Pancreas (tissue), 10 donors: ENCODE results near the gene KNDC1. TPM values are rescaled to one million over a fixed set of nuclear protein-coding genes. Genes with fewer than 3 reads are reported as not detected.

ENCODE experiments used
- ATAC-seq, 4 donors: fragments of 200-7000 bp; cut with Tn5 transposase; one replicate each; pipeline versions ENCODE4 v1.8.0 to v1.9.1; 2020; ENCODE audit warnings: mild to moderate bottlenecking in 4 of 4, moderate library complexity in 4 of 4
- DNase-seq, 6 donors: peaks; one replicate each; pipeline ENCODE4 v3.0.0-alpha.2; 2020
- FAIRE-seq: peaks from 2 replicates; lab custom pipeline; 2012; peaks lifted over from hg19 to GRCh38; lab: Jason Lieb, UNC
- H3K27ac ChIP-seq, 4 donors: fragments of 200-600 bp; sonication (generic); 1 replicate in 3 of 4; 2 replicates in 1 of 4; pipeline versions ENCODE4 v1.5.0 to v1.8.0; 2020
- H3K27me3 ChIP-seq, 4 donors: fragments of 200-600 bp; one replicate each; pipeline ENCODE4 v1.8.0; 2021
- H3K36me3 ChIP-seq, 3 donors: fragments of 200-600 bp; sonication (generic) in 1 of 3; one replicate each; pipeline versions ENCODE4 v1.5.0 to v1.8.0; 2020 to 2021
- H3K4me1 ChIP-seq, 3 donors: fragments of 200-600 bp; one replicate each; pipeline ENCODE4 v1.8.0; 2021
- H3K4me3 ChIP-seq, 4 donors: fragments of 200-600 bp; sonication (generic) in 2 of 4; one replicate each; pipeline versions ENCODE4 v1.5.0 to v1.8.0; 2020 to 2021
- H3K9me3 ChIP-seq, 4 donors: fragments of 200-600 bp; one replicate each; pipeline ENCODE4 v1.8.0; 2021
- CTCF ChIP-seq, 4 donors: fragments of 200-600 bp; sonication (generic) in 3 of 4; IDR thresholded peaks; one replicate each; pipeline versions ENCODE4 v1.5.0 to v1.8.0; 2021; ENCODE audit warnings: antibody characterized with exemption in 4 of 4
- WGBS, 2 donors: extraction: QIAGEN DNeasy Blood & Tissue Kit; methylation state at CpG; one replicate each; pipeline ENCODE4 v1.1.7; 2013; 5-methylcytosine and 5-hydroxymethylcytosine counted together
- intact Hi-C, 3 donors: fragments of 100-400 bp; cut with DNase I; formaldehyde crosslinking; loops; one replicate each; pipeline versions ENCODE4 v1.11.1 to v1.14.2; 2022
- polyA plus RNA-seq, 2 donors: library from polyadenylated mRNA; stranded (reverse); fragments of 200-250 nt; gene quantifications; one replicate each; pipeline ENCODE4 v1.2.3, GENCODE V29; 2013
- total RNA-seq, 6 donors: library from RNA; stranded (reverse); fragmentation: NEBNext Ultra II Directional in 4 of 6; extraction: Animal tissue kit (Norgen Biotek cat#: 25700) in 4 of 6; gene quantifications; one replicate each; pipeline versions ENCODE4 v1.2.1 to v1.2.4, GENCODE V29; 2021 to 2023
- donor health status: healthy with polysubstance abuse.
- donor health status: DM: no; HTN: no; CAD: no; lungs with moderate emphysema.
- donor health status: DM: no; HTN: no; CAD: no.
- donor health status: control.
- donor health status: control.
- donor health status: Bipolar disorder and iron deficiency.
- donor health status: DM: yes; HTN: yes; CAD: no.
- donor health status: DM: no; HTN: no; CAD: no.
- donor health status: DM: no; HTN: no; CAD: no.
- donor health status: DM: yes; HTN: yes; CAD: no.

The KNDC1 gene
- total and polyA plus RNA-seq, 8 donors = 0.14 to 3.1 (median 0.74) TPM

GRCh38 chr10:133241501-133242205, 81.6 kb downstream of the KNDC1 start:
- peaks cover 0 to 26% (median 4%) of the 10 kb centered on the region in 4 donors for H3K27me3 ChIP-seq
- DNase-seq = peak in 1 of 6 donors; percentile 62
- 48 to 57% methylated on average over 25 of the region's 25 CpGs for WGBS, 2 donors
- no peaks in the 10 kb centered on the region for H3K9me3 ChIP-seq
- intact Hi-C loops = no loop called here
- H3K27ac ChIP-seq = no peak overlapping the region
- H3K4me1 ChIP-seq = peaks cover 0 to under 1% (median 0%) of the 10 kb centered on the region in 3 donors
- no peak for ATAC-seq
- H3K36me3 ChIP-seq = no peaks in the 10 kb centered on the region
- H3K4me3 ChIP-seq = no peak overlapping the region
- no peak for FAIRE-seq
- TF ChIP-seq CTCF (IDR thresholded peaks at IDR 0.05) = no peak

GRCh38 chr10:133242611-133243356, 82.8 kb downstream of the KNDC1 start:
- FAIRE-seq (no peak), DNase-seq (no peak), ATAC-seq (no peak)
- H3K27me3 ChIP-seq = peaks cover 0 to 24% (median under 1%) of the 10 kb centered on the region in 4 donors
- 66 to 76% methylated on average over 27 of the region's 27 CpGs for WGBS, 2 donors
- no peak overlapping the region for H3K27ac ChIP-seq
- no peak for TF ChIP-seq CTCF (IDR thresholded peaks at IDR 0.05)
- no peaks in the 10 kb centered on the region for H3K9me3 ChIP-seq
- intact Hi-C loops = no loop called here
- H3K4me1 ChIP-seq = no peaks in the 10 kb centered on the region
- no peak overlapping the region for H3K4me3 ChIP-seq
- no peaks in the 10 kb centered on the region for H3K36me3 ChIP-seq

- no peak for ATAC-seq
- peaks cover 0 to 24% (median 0%) of the 10 kb centered on the region in 4 donors for H3K27me3 ChIP-seq
- no peak overlapping the region for H3K27ac ChIP-seq
- no peaks in the 10 kb centered on the region for H3K36me3 ChIP-seq
- no peaks in the 10 kb centered on the region for H3K9me3 ChIP-seq
- intact Hi-C loops = no loop called here
- H3K4me3 ChIP-seq = no peak overlapping the region
- H3K4me1 ChIP-seq = no peaks in the 10 kb centered on the region
- FAIRE-seq = no peak
- WGBS, 2 donors = 53 to 55% methylated on average over 14 of the region's 14 CpGs
- DNase-seq = no peak
- no peak for TF ChIP-seq CTCF (IDR thresholded peaks at IDR 0.05)
Measured at GRCh38 chr10:133243593-133243992, 83.6 kb downstream of the KNDC1 start.

GRCh38 chr10:133245439-133246235, 85.6 kb downstream of the KNDC1 start:
- H3K36me3 ChIP-seq = no peaks in the 10 kb centered on the region
- WGBS, 2 donors = 50 to 57% methylated on average over 29 to 33 of the region's 33 CpGs
- H3K4me1 ChIP-seq = no peaks in the 10 kb centered on the region
- peaks cover 0 to 13% (median 0%) of the 10 kb centered on the region in 4 donors for H3K27me3 ChIP-seq
- DNase-seq = no peak
- FAIRE-seq = no peak
- no peaks in the 10 kb centered on the region for H3K9me3 ChIP-seq
- TF ChIP-seq CTCF (IDR thresholded peaks at IDR 0.05) = no peak
- intact Hi-C loops = no loop called here
- ATAC-seq = peak in 2 of 4 donors; percentile 43 to 56
- H3K4me3 ChIP-seq = no peak overlapping the region
- no peak overlapping the region for H3K27ac ChIP-seq
